MCF 10A (cell line): ENCODE results near the gene RALGPS1. TPM values are rescaled to one million over a fixed set of nuclear protein-coding genes. Genes with fewer than 3 reads are reported as not detected.

Experiments used
- BruUV-seq: library from RNA; stranded (reverse); fragments of 400-500 nt; replicated peaks from 2 replicates; lab custom pipeline; 2021; lab: Mats Ljungman, UMichigan
- CTCF ChIA-PET: fragments of 300-600 bp; sonication (Branson Sonifier 250); formaldehyde crosslinking; extraction: SDS; loops from one replicate; lab custom pipeline; 2021; ENCODE audit warnings: antibody characterized with exemption, inconsistent platforms; lab: Yijun Ruan, JAX
- POLR2A ChIA-PET: fragments of 300-600, 350-650 bp; sonication (Branson Sonifier 250); formaldehyde crosslinking; extraction: SDS; loops from one replicate; lab custom pipeline; 2020; ENCODE audit warnings: antibody characterized with exemption, inconsistent platforms; lab: Yijun Ruan, JAX
- DNase-seq: peaks from one replicate; pipeline ENCODE4 v3.0.0-alpha.2; 2018; ENCODE audit not compliant: unreplicated experiment
- H3K27ac Mint-ChIP-seq: one replicate; pipeline ENCODE4 v1.8.0; 2022; ENCODE audit warnings: mild to moderate bottlenecking, low read depth, mixed read lengths; ENCODE audit not compliant: unreplicated experiment
- H3K27me3 Mint-ChIP-seq: one replicate; pipeline ENCODE4 v1.8.0; 2022; ENCODE audit warnings: mixed read lengths; ENCODE audit not compliant: insufficient read depth, unreplicated experiment
- H3K36me3 Mint-ChIP-seq: one replicate; pipeline ENCODE4 v1.8.0; 2022; ENCODE audit warnings: mild to moderate bottlenecking, moderate library complexity, mixed read lengths; ENCODE audit not compliant: insufficient read depth, unreplicated experiment
- H3K4me1 Mint-ChIP-seq: one replicate; pipeline ENCODE4 v1.8.0; 2022; ENCODE audit warnings: mixed read lengths; ENCODE audit not compliant: insufficient read depth, unreplicated experiment
- H3K4me3 Mint-ChIP-seq: one replicate; pipeline ENCODE4 v1.8.0; 2022; ENCODE audit warnings: mild to moderate bottlenecking, moderate library complexity, mixed read lengths; ENCODE audit not compliant: unreplicated experiment
- H3K9me3 Mint-ChIP-seq: one replicate; pipeline ENCODE4 v1.8.0; 2022; ENCODE audit warnings: mixed read lengths; ENCODE audit not compliant: unreplicated experiment
- intact Hi-C: fragments of 100-400 bp; cut with micrococcal nuclease; formaldehyde crosslinking; loops from 2 replicates; pipeline ENCODE4 v1.14.1; 2022
- total RNA-seq: library from RNA; stranded (reverse); gene quantifications from 2 replicates; pipeline ENCODE4 v1.2.3, GENCODE V29; 2022
- TF ChIP-seq, protein P1 (sequence below): fragments of 200-600 bp; IDR thresholded peaks from one replicate; pipeline ENCODE4 v1.8.0; 2022; ENCODE audit warnings: antibody characterized with exemption, mild to moderate bottlenecking; ENCODE audit not compliant: unreplicated experiment

Gene RALGPS1
- total RNA-seq, 1 experiment from 2014 or later = 2.4 TPM

- peaks cover 17% of the 10 kb centered on the region for H3K27me3 Mint-ChIP-seq
- POLR2A ChIA-PET = interaction anchor here (0.5 kb wide), 1 partner anchor 88 kb away, joined by 3 read pairs; no protein-coding TSS in a partner anchor
- TF ChIP-seq, protein P1, sequence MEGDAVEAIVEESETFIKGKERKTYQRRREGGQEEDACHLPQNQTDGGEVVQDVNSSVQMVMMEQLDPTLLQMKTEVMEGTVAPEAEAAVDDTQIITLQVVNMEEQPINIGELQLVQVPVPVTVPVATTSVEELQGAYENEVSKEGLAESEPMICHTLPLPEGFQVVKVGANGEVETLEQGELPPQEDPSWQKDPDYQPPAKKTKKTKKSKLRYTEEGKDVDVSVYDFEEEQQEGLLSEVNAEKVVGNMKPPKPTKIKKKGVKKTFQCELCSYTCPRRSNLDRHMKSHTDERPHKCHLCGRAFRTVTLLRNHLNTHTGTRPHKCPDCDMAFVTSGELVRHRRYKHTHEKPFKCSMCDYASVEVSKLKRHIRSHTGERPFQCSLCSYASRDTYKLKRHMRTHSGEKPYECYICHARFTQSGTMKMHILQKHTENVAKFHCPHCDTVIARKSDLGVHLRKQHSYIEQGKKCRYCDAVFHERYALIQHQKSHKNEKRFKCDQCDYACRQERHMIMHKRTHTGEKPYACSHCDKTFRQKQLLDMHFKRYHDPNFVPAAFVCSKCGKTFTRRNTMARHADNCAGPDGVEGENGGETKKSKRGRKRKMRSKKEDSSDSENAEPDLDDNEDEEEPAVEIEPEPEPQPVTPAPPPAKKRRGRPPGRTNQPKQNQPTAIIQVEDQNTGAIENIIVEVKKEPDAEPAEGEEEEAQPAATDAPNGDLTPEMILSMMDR = no peak
- no peaks in the 10 kb centered on the region for H3K9me3 Mint-ChIP-seq
- no peak for DNase-seq
- peaks cover 11% of the 10 kb centered on the region for H3K4me1 Mint-ChIP-seq
- peaks cover 5% of the 10 kb centered on the region for H3K36me3 Mint-ChIP-seq
- H3K4me3 Mint-ChIP-seq = no peak overlapping the region
- intact Hi-C loops = no loop called here
- no peak overlapping the region for H3K27ac Mint-ChIP-seq
- no TSS peak for BruUV-seq
- CTCF ChIA-PET = interaction anchor here (0.6 to 0.7 kb wide), 2 partner anchors 16 to 149 kb away, joined by 3 read pairs; no protein-coding TSS in a partner anchor
These were observed 269.4 kb downstream of the RALGPS1 start for GRCh38 chr9:127183814-127184582.

DNA sequence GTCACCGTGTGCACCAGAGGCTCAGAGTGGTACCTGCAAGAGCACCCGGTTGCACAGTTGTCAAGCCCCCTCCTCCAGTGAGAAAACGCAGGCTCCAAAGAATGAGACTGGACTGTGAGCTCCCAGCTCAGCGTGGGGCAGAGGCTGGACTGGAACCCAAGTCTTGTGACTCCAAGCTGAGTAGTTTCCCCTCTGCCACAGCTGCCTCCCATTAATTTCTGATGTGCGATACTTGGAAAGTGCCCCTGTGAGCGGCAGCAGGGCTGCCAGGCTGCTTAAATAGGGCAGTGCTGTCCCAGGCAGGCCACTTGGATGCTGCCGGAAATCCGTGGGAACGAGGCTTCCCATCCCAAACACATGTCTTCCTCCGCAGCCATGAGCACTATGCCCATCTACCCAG lies 270.1 kb downstream of the RALGPS1 start:
- ChIA-PET POLR2A (no interaction called here), CTCF (no interaction called here)
- TF ChIP-seq, protein P1 = no peak
- peaks cover 17% of the 10 kb centered on the region for H3K27me3 Mint-ChIP-seq
- no peak overlapping the region for H3K27ac Mint-ChIP-seq
- H3K4me1 Mint-ChIP-seq = peaks cover 11% of the 10 kb centered on the region
- H3K4me3 Mint-ChIP-seq = no peak overlapping the region
- H3K9me3 Mint-ChIP-seq = no peaks in the 10 kb centered on the region
- no peak for DNase-seq
- no TSS peak for BruUV-seq
- H3K36me3 Mint-ChIP-seq = peaks cover 5% of the 10 kb centered on the region
- intact Hi-C loops = loop anchor here (5.0 kb wide), 1 partner anchor 137 kb away; no protein-coding TSS in a partner anchor

DNA sequence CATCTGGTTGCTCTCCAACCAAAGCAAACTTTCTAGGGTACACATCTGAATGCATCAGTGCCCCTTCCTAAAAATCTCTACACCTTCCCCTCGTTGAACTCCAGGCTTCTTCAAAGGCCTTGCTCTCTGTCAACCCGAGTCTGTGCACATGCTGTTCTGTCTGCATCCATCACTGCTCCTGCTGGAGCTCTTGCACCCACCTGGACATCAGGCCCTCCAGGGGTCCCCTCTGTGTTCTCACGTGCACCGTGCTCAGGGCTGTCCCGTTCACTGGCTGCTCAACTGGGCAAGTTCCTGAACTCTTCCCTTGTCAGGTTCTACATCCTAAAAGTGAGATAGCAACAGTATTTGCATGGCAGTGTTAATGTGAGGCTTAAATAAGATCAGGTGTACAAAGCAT lies 270.6 kb downstream of the RALGPS1 start:
- TF ChIP-seq, protein P1 = no peak
- Mint-ChIP-seq H3K27ac (no peak overlapping the region), H3K36me3 (peaks cover 5% of the 10 kb centered on the region), H3K27me3 (peaks cover 17% of the 10 kb centered on the region), H3K4me1 (peaks cover 11% of the 10 kb centered on the region), H3K4me3 (no peak overlapping the region), H3K9me3 (no peaks in the 10 kb centered on the region)
- ChIA-PET POLR2A (no interaction called here), CTCF (no interaction called here)
- intact Hi-C loops = loop anchor here (5.0 kb wide), 1 partner anchor 138 kb away; no protein-coding TSS in a partner anchor
- DNase-seq = no peak
- BruUV-seq = no TSS peak

GRCh38 chr9:127185931-127186781 lies 271.6 kb downstream of the RALGPS1 start:
- no peaks in the 10 kb centered on the region for H3K9me3 Mint-ChIP-seq
- peaks cover 27% of the 10 kb centered on the region for H3K27me3 Mint-ChIP-seq
- no peak overlapping the region for H3K27ac Mint-ChIP-seq
- CTCF ChIA-PET = interaction anchor here (0.9 to 1.1 kb wide), 2 partner anchors 13 to 221 kb away, joined by 3 read pairs; no protein-coding TSS in a partner anchor
- POLR2A ChIA-PET = interaction anchor here (1.5 kb wide), 1 partner anchor 57 kb away, joined by 6 read pairs; no protein-coding TSS in a partner anchor
- intact Hi-C loops = loop anchor here (5.0 kb wide), 1 partner anchor 139 kb away; no protein-coding TSS in a partner anchor
- TF ChIP-seq, protein P1 = no peak
- no peak overlapping the region for H3K4me3 Mint-ChIP-seq
- peaks cover 5% of the 10 kb centered on the region for H3K36me3 Mint-ChIP-seq
- H3K4me1 Mint-ChIP-seq = peaks cover 11% of the 10 kb centered on the region
- no TSS peak for BruUV-seq
- no peak for DNase-seq
